IPS-15b (cell line): ENCODE results near the gene GRM1.

ENCODE experiments used
- H3K27me3 ChIP-seq: one replicate; pipeline ENCODE4 v1.6.1; 2013; ENCODE audit warnings: low read length; ENCODE audit not compliant: control insufficient read depth, insufficient read depth
- H3K36me3 ChIP-seq: one replicate; pipeline ENCODE4 v1.6.1; 2013; ENCODE audit warnings: low read length; ENCODE audit not compliant: control insufficient read depth, insufficient read depth
- H3K4me1 ChIP-seq: one replicate; pipeline ENCODE4 v1.6.1; 2013; ENCODE audit warnings: mild to moderate bottlenecking, low read length; ENCODE audit not compliant: control insufficient read depth, insufficient read depth
- H3K4me3 ChIP-seq: one replicate; pipeline ENCODE4 v1.5.1; 2013; ENCODE audit warnings: low read depth, low read length
- H3K9ac ChIP-seq: one replicate; pipeline ENCODE4 v1.6.1; 2013; ENCODE audit warnings: low read depth, mild to moderate bottlenecking, low read length
- H3K9me3 ChIP-seq: one replicate; pipeline ENCODE4 v1.6.1; 2013; ENCODE audit warnings: mild to moderate bottlenecking, low read length; ENCODE audit not compliant: control insufficient read depth, insufficient read depth

The GRM1 gene

DNA sequence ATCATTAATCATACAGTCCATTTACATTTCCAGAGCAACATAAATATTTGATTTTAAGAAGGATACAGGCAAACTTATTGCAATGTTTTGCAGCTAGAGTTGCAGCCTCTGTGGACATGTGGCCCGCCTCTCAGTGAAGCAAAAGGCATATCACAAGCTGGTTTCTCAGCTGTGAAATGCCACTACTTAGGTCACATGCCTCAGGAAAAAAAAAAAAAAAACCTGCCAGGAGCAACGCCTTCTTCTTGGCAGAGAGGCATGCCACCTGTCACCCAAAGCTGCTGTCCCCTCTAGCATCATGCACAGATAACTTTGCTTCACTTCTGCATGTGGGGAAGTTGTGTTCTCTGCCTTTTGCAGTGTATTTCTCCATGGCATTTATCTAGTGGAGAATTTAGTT, 18.5 kb downstream of the GRM1 start:
- no peaks in the 10 kb centered on the region for H3K27me3 ChIP-seq
- no peak overlapping the region for H3K9ac ChIP-seq

DNA sequence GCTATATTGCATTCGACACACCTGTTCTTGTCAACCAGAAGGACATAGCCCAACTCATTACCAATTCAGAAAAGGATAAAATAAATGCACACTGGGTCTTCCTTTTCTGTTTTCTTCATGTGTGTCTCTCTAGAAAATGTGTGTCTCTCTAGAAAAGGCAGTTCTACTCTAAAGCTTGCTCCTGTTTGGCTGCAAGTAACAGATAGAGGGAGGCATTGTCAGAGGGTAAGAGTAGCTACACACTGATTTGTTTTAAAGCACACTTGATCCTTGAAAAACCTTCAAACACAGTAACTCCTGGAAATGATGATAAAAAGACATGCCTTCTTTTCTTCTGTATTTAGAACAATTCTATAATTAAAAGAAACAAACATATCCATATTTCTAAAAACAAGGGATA, 21.3 kb downstream of the GRM1 start:
- H3K9me3 ChIP-seq = no peaks in the 10 kb centered on the region
- no peaks in the 10 kb centered on the region for H3K36me3 ChIP-seq
- H3K27me3 ChIP-seq = no peaks in the 10 kb centered on the region

More for the DNA sequence above, 18.5 kb downstream of the GRM1 start:
- no peaks in the 10 kb centered on the region for H3K36me3 ChIP-seq
- H3K4me1 ChIP-seq = no peaks in the 10 kb centered on the region
- no peak overlapping the region for H3K4me3 ChIP-seq
- no peaks in the 10 kb centered on the region for H3K9me3 ChIP-seq

DNA sequence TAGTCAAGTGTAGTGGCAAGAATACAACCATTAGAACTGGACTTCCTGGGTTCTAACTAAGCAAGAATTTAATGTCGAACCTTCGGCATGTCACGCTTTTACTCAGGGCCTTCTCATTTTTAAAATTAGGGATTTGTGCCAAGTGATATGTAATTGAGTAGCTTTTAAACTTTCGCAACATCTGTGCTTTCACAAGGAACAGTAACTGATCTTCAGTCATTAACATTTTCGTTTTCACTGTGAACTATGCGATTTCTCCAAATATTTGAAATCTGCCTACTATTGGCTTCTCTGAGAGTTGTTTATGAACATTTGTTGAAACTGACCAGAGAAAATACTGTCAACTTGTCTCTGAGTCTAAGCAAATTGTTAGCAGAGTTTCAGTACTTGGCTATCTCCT, 27.6 kb downstream of the GRM1 start:
- no peaks in the 10 kb centered on the region for H3K9me3 ChIP-seq
- no peak overlapping the region for H3K4me3 ChIP-seq
- no peaks in the 10 kb centered on the region for H3K36me3 ChIP-seq
- no peaks in the 10 kb centered on the region for H3K4me1 ChIP-seq
- no peak overlapping the region for H3K9ac ChIP-seq
- H3K27me3 ChIP-seq = no peaks in the 10 kb centered on the region

More for the DNA sequence above, 21.3 kb downstream of the GRM1 start:
- Histone ChIP-seq H3K4me3 (no peak overlapping the region), H3K4me1 (no peaks in the 10 kb centered on the region), H3K9ac (no peak overlapping the region)

DNA sequence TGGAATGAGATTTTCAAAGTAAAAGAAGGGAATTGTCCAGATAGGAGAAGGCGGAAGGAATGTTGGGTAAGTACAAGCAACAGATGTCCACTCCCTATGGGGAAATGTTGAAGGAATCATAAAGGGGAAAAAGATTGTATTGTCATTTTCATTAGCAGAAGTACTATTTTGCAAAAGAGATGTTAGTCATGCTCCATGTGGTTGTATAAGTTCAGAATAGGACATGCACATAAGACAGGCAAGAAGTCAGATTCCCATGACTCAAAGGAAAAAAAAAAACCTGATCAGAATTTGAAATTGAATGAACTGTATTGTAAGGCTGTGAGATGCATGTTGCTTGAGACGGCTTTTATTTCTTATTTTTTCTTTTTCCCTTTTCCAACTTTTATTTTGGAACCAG, 36.8 kb downstream of the GRM1 start:
- H3K4me1 ChIP-seq = peaks cover 8% of the 10 kb centered on the region
- no peaks in the 10 kb centered on the region for H3K27me3 ChIP-seq
- H3K9ac ChIP-seq = no peak overlapping the region
- H3K4me3 ChIP-seq = no peak overlapping the region
- no peaks in the 10 kb centered on the region for H3K9me3 ChIP-seq
- no peaks in the 10 kb centered on the region for H3K36me3 ChIP-seq

DNA sequence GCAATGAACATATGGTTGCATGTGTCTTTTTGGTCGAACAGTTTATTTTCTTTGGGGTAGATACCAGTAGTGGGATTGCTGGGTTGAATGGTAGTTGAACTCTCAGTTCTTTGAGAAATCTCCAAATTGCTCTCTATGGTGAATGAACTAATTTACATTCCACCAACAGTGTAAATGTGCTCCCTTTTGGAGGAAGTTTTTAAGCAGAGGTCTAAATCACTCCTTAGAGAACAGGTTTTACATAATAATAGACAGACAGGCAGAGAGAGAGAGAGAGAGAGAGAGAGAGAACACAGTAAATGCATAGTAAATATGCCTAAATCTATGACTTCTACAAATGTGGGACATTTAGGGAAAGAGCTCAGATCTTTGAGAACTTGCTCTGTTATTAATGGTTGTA, 37.6 kb downstream of the GRM1 start:
- H3K27me3 ChIP-seq = no peaks in the 10 kb centered on the region
- peaks cover 8% of the 10 kb centered on the region for H3K4me1 ChIP-seq
- H3K4me3 ChIP-seq = no peak overlapping the region
- no peaks in the 10 kb centered on the region for H3K36me3 ChIP-seq
- H3K9ac ChIP-seq = no peak overlapping the region
- H3K9me3 ChIP-seq = no peaks in the 10 kb centered on the region

DNA sequence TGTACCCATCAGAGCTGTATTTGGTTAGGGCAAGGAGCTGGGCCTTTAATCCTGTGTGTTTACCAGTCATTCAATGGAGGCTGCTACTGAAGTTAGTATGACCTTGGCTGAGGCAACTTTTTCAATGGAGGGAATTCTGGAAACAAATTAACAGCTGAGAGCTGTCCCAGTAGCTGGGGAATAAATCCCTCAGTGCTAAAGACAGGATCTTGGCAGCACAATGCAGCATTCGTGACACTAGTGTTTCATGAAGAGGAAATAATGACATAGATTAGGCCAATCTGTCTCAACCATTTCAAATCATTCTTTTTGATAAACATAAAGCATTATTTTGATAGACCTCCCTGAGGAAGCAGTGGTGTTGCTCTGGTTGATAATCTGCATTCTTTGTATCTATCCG, 42.9 kb downstream of the GRM1 start:
- peaks cover 4% of the 10 kb centered on the region for H3K4me1 ChIP-seq
- H3K27me3 ChIP-seq = no peaks in the 10 kb centered on the region
- H3K4me3 ChIP-seq = no peak overlapping the region
- no peaks in the 10 kb centered on the region for H3K9me3 ChIP-seq
- H3K36me3 ChIP-seq = no peaks in the 10 kb centered on the region
- H3K9ac ChIP-seq = no peak overlapping the region

DNA sequence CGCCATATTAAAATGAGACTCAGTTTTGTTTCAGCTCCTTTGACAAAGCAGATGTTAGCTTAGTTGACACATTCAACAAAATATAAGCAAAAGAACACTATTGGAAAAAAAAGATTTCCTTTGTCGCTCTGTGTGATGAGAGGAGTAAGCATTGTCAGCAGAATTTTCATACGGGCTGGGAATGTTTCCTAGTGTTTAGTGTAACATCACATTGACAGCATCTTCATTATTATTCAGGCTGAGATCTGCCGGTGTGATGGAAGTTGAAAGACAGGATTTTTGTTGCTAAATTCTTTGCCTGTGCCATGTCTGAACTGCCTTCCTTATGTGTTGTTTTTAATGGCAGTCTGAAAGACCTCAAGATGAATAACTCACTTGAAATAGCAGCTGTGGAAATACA, 49.1 kb downstream of the GRM1 start:
- H3K27me3 ChIP-seq = no peaks in the 10 kb centered on the region
- no peaks in the 10 kb centered on the region for H3K4me1 ChIP-seq
- no peak overlapping the region for H3K4me3 ChIP-seq
- H3K36me3 ChIP-seq = no peaks in the 10 kb centered on the region
- no peak overlapping the region for H3K9ac ChIP-seq
- no peaks in the 10 kb centered on the region for H3K9me3 ChIP-seq

DNA sequence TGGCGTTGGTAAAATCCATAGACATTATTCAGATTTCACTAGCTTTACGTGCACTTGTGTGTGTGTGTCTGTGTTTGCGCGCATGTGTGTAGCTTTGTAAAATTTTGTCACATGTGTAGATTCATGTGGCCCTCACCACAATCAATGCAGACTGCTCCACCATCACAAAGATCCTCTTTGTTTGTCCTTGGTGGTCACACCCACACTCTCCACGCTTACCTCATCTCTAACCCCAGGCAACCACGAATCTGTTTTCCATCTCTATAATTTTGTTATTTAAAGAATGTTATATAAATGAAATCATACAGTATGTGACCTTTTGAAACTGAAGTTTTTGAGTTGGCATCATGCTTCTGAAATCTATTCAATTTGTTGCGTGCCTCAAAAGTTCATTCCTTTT, 58.5 kb downstream of the GRM1 start:
- Histone ChIP-seq H3K36me3 (no peaks in the 10 kb centered on the region), H3K27me3 (no peaks in the 10 kb centered on the region), H3K9me3 (no peaks in the 10 kb centered on the region), H3K4me3 (no peak overlapping the region), H3K9ac (no peak overlapping the region), H3K4me1 (no peaks in the 10 kb centered on the region)

DNA sequence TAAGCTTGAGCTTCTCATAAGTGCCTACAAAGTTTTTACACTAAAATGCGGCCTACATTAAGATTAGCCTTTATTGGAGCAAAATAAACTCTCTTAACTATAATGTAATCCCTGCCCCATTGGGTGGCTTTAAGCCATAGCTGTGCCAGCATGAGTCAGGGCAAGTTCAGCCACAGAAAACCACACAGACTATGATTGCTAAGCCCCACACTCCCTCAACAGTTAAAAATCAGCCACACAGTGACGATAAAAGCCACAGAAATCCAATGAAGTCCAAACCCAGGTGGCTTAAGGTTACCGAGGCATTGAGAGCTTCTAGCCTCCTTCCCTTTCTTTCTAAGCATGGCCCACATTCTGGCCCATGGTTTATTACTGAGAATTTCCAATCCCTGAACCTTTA, 61.6 kb downstream of the GRM1 start:
- Histone ChIP-seq H3K9me3 (no peaks in the 10 kb centered on the region), H3K9ac (no peak overlapping the region), H3K27me3 (no peaks in the 10 kb centered on the region), H3K36me3 (no peaks in the 10 kb centered on the region), H3K4me3 (no peak overlapping the region), H3K4me1 (peaks cover 11% of the 10 kb centered on the region)

DNA sequence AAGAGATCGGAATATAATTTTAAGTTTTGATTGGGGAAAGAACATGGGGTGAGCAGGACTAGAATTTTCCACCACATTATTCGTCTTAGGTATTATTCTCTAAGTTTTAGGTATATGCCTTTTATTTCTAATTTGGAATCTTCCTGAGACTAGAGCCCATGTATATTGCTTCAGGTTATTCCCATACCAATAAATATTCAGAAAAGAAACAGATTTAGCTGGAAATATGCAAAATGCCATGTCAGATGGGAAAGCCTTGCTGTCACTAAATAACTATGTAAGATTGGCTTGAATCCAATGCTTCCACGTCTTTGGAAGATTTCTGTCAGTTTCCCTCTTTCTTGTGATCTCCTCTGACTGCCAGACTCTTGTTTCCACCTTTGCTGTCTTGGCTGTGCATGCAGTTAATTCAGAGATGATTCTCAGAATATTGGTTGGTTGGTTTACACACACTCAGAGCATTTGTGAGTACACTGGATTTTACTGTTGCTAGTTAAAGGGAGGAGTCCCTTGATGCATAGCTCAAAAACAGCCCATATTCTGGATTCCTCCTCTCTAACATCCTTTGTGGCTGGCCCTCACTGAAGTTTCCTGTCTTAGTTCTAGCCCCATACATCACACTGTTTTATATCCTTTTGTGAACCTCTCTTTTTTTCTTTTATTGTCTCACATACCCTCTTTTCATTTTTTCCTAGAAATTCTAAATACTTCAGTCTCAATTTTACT, 64.3 kb downstream of the GRM1 start:
- Histone ChIP-seq H3K27me3 (no peaks in the 10 kb centered on the region), H3K36me3 (no peaks in the 10 kb centered on the region), H3K4me1 (peaks cover 11% of the 10 kb centered on the region), H3K9me3 (no peaks in the 10 kb centered on the region), H3K4me3 (no peak overlapping the region), H3K9ac (no peak overlapping the region)

DNA sequence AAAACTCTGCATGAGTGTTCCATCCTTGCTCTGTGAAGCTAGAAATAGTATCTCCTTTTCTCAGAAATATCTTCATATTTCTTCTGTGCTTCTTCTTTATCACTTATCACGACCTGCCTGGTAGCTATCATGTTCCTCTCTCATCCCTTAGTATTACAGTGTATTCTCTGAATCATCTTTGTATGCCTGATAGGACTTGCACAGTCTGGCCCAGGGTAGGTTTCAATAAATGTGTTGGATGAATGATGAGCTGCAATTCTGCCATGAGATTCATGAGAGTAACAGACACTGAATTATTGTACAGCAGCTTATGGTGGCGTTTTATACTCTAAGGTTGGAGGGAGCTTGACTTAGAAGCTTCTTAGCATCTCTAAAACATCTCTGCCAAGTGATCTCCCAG, 66.6 kb downstream of the GRM1 start:
- Histone ChIP-seq H3K9ac (no peak overlapping the region), H3K9me3 (no peaks in the 10 kb centered on the region)

DNA sequence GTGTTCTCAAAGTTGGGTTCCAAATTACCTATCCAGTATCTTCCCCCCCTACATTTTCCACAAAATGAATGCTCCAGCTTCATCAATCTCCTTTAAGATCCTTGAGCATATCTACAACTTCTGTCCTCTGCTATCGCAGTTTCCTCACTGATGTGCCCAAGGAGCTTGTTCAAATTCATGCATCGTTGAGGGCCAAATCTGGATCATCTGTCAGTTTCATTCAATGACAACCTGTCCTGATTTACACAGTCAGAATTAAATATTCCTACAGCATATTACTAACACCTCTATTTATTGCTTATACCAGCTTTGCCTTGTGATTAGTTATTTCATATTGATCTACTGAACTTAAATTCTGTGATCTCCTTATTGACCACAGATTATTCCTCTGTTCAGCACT, 68.7 kb downstream of the GRM1 start:
- Histone ChIP-seq H3K4me3 (no peak overlapping the region), H3K4me1 (peaks cover 11% of the 10 kb centered on the region), H3K9me3 (no peaks in the 10 kb centered on the region), H3K36me3 (no peaks in the 10 kb centered on the region), H3K9ac (no peak overlapping the region), H3K27me3 (no peaks in the 10 kb centered on the region)

More for the DNA sequence above, 66.6 kb downstream of the GRM1 start:
- Histone ChIP-seq H3K27me3 (no peaks in the 10 kb centered on the region), H3K4me1 (peaks cover 11% of the 10 kb centered on the region), H3K36me3 (no peaks in the 10 kb centered on the region), H3K4me3 (no peak overlapping the region)
